H1 (cell line): ENCODE data around the gene LMTK2. TPM values are rescaled to one million over a fixed set of nuclear protein-coding genes. Genes with fewer than 3 reads are reported as not detected.

ENCODE experiments used
- CTCF ChIA-PET: fragments of 300-600 bp; sonication (Branson Sonifier 250); formaldehyde crosslinking; loops from one replicate; lab custom pipeline; 2021; ENCODE audit not compliant: partially characterized antibody; lab: Charles Lee
- POLR2A ChIA-PET: fragments of 300-600 bp; sonication (Branson Sonifier 250); formaldehyde crosslinking; loops from one replicate; lab custom pipeline; 2021; ENCODE audit warnings: inconsistent platforms; ENCODE audit not compliant: partially characterized antibody; lab: Charles Lee
- DNase-seq, 2 experiments: peaks; one replicate each; pipeline versions ENCODE4 v3.0.0 to v3.0.0-alpha.2; 2010 to 2022; ENCODE audit warnings: low spot score in 2 of 2, low read depth in 1 of 2, mixed read lengths in 1 of 2
- FAIRE-seq: peaks from 2 replicates; lab custom pipeline; 2011; peaks lifted over from hg19 to GRCh38; lab: Jason Lieb, UNC
- H2AFZ ChIP-seq: 2 replicates; pipeline ENCODE4 v1.8.1; 2012; ENCODE audit warnings: low read length, inconsistent platforms
- H2AK5ac ChIP-seq: 2 replicates; pipeline ENCODE4 v1.6.1; 2013; ENCODE audit warnings: low read depth, low read length
- H2BK120ac ChIP-seq: replicated peaks from 2 replicates; pipeline ENCODE3; 2013; ENCODE audit warnings: low read depth, low read length, inconsistent platforms
- H2BK12ac ChIP-seq: 2 replicates; pipeline ENCODE4 v1.6.1; 2013; ENCODE audit warnings: low read depth, low read length
- H2BK15ac ChIP-seq: 2 replicates; pipeline ENCODE4 v1.6.1; 2013; ENCODE audit warnings: low read length
- H2BK20ac ChIP-seq: 2 replicates; pipeline ENCODE4 v1.6.1; 2013; ENCODE audit warnings: low read length
- H2BK5ac ChIP-seq: 2 replicates; pipeline ENCODE4 v1.6.1; 2013; ENCODE audit warnings: low read depth, low read length
- H3K14ac ChIP-seq: 2 replicates; pipeline ENCODE4 v1.6.1; 2013; ENCODE audit warnings: inconsistent platforms; ENCODE audit not compliant: insufficient read length
- H3K18ac ChIP-seq: 2 replicates; pipeline ENCODE4 v1.6.1; 2013; ENCODE audit warnings: low read length; ENCODE audit errors: extremely low read depth
- H3K23ac ChIP-seq: 2 replicates; pipeline ENCODE4 v1.6.1; 2013; ENCODE audit warnings: inconsistent platforms; ENCODE audit not compliant: insufficient read length
- H3K23me2 ChIP-seq: 2 replicates; pipeline ENCODE4 v1.6.1; 2013; ENCODE audit warnings: low read depth, low read length
- H3K27ac ChIP-seq: 2 replicates; pipeline ENCODE4 v1.6.1; 2011; ENCODE audit warnings: low read depth, low read length, inconsistent platforms
- H3K27me3 ChIP-seq, 4 experiments: replicated peaks in 1 of 4; 1 replicate in 1 of 4; 2 replicates in 3 of 4; pipeline versions ENCODE4 v1.6.1 to v1.8.1; 2011 to 2013; ENCODE audit warnings: low read length in 3 of 4, mild to moderate bottlenecking in 3 of 4, inconsistent platforms in 2 of 4, mixed read lengths in 2 of 4, moderate library complexity in 1 of 4; ENCODE audit not compliant: control insufficient read depth in 3 of 4, insufficient read depth in 3 of 4; ENCODE audit errors: extremely low read depth in 1 of 4
- H3K36me3 ChIP-seq, 4 experiments: 2 replicates each; pipeline versions ENCODE4 v1.6.1 to v1.8.1; 2011 to 2013; ENCODE audit warnings: mild to moderate bottlenecking in 4 of 4, low read length in 3 of 4, moderate library complexity in 2 of 4, control low read depth in 1 of 4, inconsistent platforms in 1 of 4; ENCODE audit not compliant: insufficient read depth in 4 of 4, control insufficient read depth in 2 of 4
- H3K4ac ChIP-seq: replicated peaks from 2 replicates; pipeline ENCODE3; 2013; ENCODE audit warnings: low read length, low read depth, mixed read lengths, inconsistent platforms; ENCODE audit not compliant: insufficient read length
- H3K4me1 ChIP-seq, 4 experiments: replicated peaks in 1 of 4; 1 replicate in 1 of 4; 2 replicates in 3 of 4; pipeline versions ENCODE4 v1.6.1 to v1.8.1; 2011 to 2013; ENCODE audit warnings: low read length in 3 of 4, inconsistent platforms in 2 of 4, mixed read lengths in 1 of 4; ENCODE audit not compliant: insufficient read depth in 4 of 4, control insufficient read depth in 3 of 4
- H3K4me2 ChIP-seq, 2 experiments: 2 replicates each; pipeline versions ENCODE4 v1.6.1 to v1.8.1; 2011 to 2013; ENCODE audit warnings: low read depth in 2 of 2, low read length in 2 of 2, control low read depth in 1 of 2, inconsistent platforms in 1 of 2, mild to moderate bottlenecking in 1 of 2; ENCODE audit not compliant: insufficient read depth in 1 of 2
- H3K4me3 ChIP-seq, 4 experiments: fragments of 200-600, 300-600 bp in 1 of 4; sonication (generic), shearing (Covaris generic), sonication (Bioruptor Twin) in 1 of 4; 2 replicates each; pipeline versions ENCODE4 v1.5.1 to v1.8.1; 2011 to 2016; ENCODE audit warnings: low read length in 4 of 4, low read depth in 3 of 4, control low read depth in 2 of 4, inconsistent platforms in 2 of 4, mild to moderate bottlenecking in 2 of 4, mixed read lengths in 1 of 4, moderate library complexity in 1 of 4; ENCODE audit not compliant: insufficient read depth in 2 of 4; ENCODE audit errors: extremely low read depth in 1 of 4
- H3K56ac ChIP-seq: replicated peaks from 2 replicates; pipeline ENCODE3; 2013; ENCODE audit warnings: low read depth, mild to moderate bottlenecking, mixed read lengths, low read length, inconsistent platforms; ENCODE audit not compliant: insufficient read length
- H3K79me1 ChIP-seq: 2 replicates; pipeline ENCODE4 v1.6.1; 2013; ENCODE audit warnings: low read depth, low read length, control low read depth
- H3K79me2 ChIP-seq, 2 experiments: 2 replicates each; pipeline versions ENCODE4 v1.6.1 to v1.8.1; 2012 to 2013; ENCODE audit warnings: low read length in 2 of 2, mild to moderate bottlenecking in 2 of 2, inconsistent platforms in 1 of 2; ENCODE audit not compliant: insufficient read depth in 2 of 2, control insufficient read depth in 1 of 2
- H3K9ac ChIP-seq, 4 experiments: replicated peaks in 1 of 4; 1 replicate in 1 of 4; 2 replicates in 3 of 4; pipeline versions ENCODE4 v1.6.1 to v1.8.1; 2011 to 2013; ENCODE audit warnings: low read depth in 3 of 4, low read length in 3 of 4, control low read depth in 2 of 4, mild to moderate bottlenecking in 2 of 4, moderate library complexity in 2 of 4, inconsistent platforms in 1 of 4; ENCODE audit errors: extremely low read depth in 1 of 4
- H3K9me3 ChIP-seq, 2 experiments: 2 replicates each; pipeline versions ENCODE4 v1.6.1 to v1.8.1; 2012 to 2013; ENCODE audit warnings: mild to moderate bottlenecking in 2 of 2, moderate library complexity in 2 of 2, control low read depth in 1 of 2, inconsistent platforms in 1 of 2, low read depth in 1 of 2, low read length in 1 of 2, mixed read lengths in 1 of 2; ENCODE audit not compliant: insufficient read depth in 2 of 2
- H4K20me1 ChIP-seq, 2 experiments: replicated peaks in 1 of 2; 2 replicates each; pipeline versions ENCODE3 to v1.8.1; 2011 to 2013; ENCODE audit warnings: inconsistent platforms in 2 of 2, low read length in 2 of 2, mild to moderate bottlenecking in 1 of 2; ENCODE audit not compliant: insufficient read depth in 2 of 2, control insufficient read depth in 1 of 2
- H4K5ac ChIP-seq: 2 replicates; pipeline ENCODE4 v1.6.1; 2013; ENCODE audit warnings: low read length, low read depth, mixed read lengths, inconsistent platforms; ENCODE audit not compliant: insufficient read length
- H4K8ac ChIP-seq: 2 replicates; pipeline ENCODE4 v1.8.0; 2013; ENCODE audit warnings: mild to moderate bottlenecking, moderate library complexity, low read length, inconsistent platforms; ENCODE audit not compliant: insufficient read depth; ENCODE audit errors: extremely low read depth
- H4K91ac ChIP-seq: replicated peaks from 2 replicates; pipeline ENCODE3; 2013; ENCODE audit warnings: low read length, mixed read lengths, inconsistent platforms; ENCODE audit not compliant: insufficient read length
- CREB1 ChIP-seq: IDR thresholded peaks from 2 replicates; pipeline ENCODE4 v1.6.1; 2012; ENCODE audit warnings: inconsistent platforms
- KDM1A ChIP-seq: fragments of 200-600, 300-600 bp; sonication (generic); IDR thresholded peaks from 2 replicates; pipeline ENCODE4 v1.7.1; 2016; ENCODE audit warnings: mild to moderate bottlenecking, low read length, borderline replicate concordance
- RFX5 ChIP-seq: IDR thresholded peaks from 2 replicates; pipeline ENCODE4 v1.6.1; 2011; ENCODE audit warnings: low read depth, low read length, improper control_type of control experiment, borderline replicate concordance
- RNF2 ChIP-seq: fragments of 200-900, 300-1000 bp; sonication (generic); IDR thresholded peaks from 2 replicates; pipeline ENCODE4 v1.7.1; 2016; ENCODE audit warnings: borderline replicate concordance, low read depth, mild to moderate bottlenecking, antibody characterized with exemption, low read length; ENCODE audit not compliant: poor library complexity, severe bottlenecking; ENCODE audit errors: missing control alignments
- SIN3A ChIP-seq, 2 experiments: IDR thresholded peaks in 1 of 2; conservative IDR thresholded peaks in 1 of 2; 2 replicates each; pipeline ENCODE4 v1.6.1; 2011 to 2012; ENCODE audit warnings: low read length in 2 of 2, improper control_type of control experiment in 1 of 2, low read depth in 1 of 2, mild to moderate bottlenecking in 1 of 2
- SP2 ChIP-seq: IDR thresholded peaks from 2 replicates; pipeline ENCODE4 v1.6.1; 2012; ENCODE audit warnings: mild to moderate bottlenecking, low read length, inconsistent platforms
- TBP ChIP-seq: IDR thresholded peaks from 2 replicates; pipeline ENCODE4 v1.6.1; 2011; ENCODE audit warnings: low read depth, low read length, improper control_type of control experiment
- WGBS, 2 experiments: shearing (Covaris generic) in 1 of 2; methylation state at CpG; one replicate each; pipeline versions ENCODE4 v1.1.6 to v1.1.7; 2013 to 2015; ENCODE audit warnings: low lambda C conversion rate in 2 of 2, mixed read lengths in 2 of 2, inconsistent platforms in 1 of 2, low coverage in 1 of 2, missing lambda C conversion rate in 1 of 2; ENCODE audit not compliant: insufficient replicate concordance in 2 of 2, insufficient coverage in 1 of 2, insufficient read length in 1 of 2; ENCODE audit errors: extremely low coverage in 1 of 2, missing lambda C conversion rate in 1 of 2; 5-methylcytosine and 5-hydroxymethylcytosine counted together
- polyA plus RNA-seq, 7 experiments: library from polyadenylated mRNA; depleted of rRNA in 3 of 7; stranded (reverse) in 5 of 7; unstranded in 2 of 7; fragments of >200 nt in 5 of 7; fragments of 200-250 nt in 2 of 7; gene quantifications; 1 replicate in 5 of 7; 2 replicates in 1 of 7; 4 replicates in 1 of 7; pipeline versions ENCODE4 v1.2.1 to v1.2.3, GENCODE V29; 2011 to 2013; ENCODE audit warnings: missing spikeins in 2 of 7, mixed read lengths in 2 of 7
- total RNA-seq: library from RNA; stranded (reverse); fragmentation: NEBNext Ultra II Directional; extraction: Animal tissue kit (Norgen Biotek cat#: 25700); gene quantifications from 2 replicates; pipeline ENCODE4 v1.2.1, GENCODE V29; 2021

LMTK2 gene
- total and polyA plus RNA-seq, 2 of the 8 experiments (the other 6 are each of a cell fraction or from before 2014, with no cell fraction given) = 9.7 to 30.7 TPM

GRCh38 chr7:98213296-98213887 is 106.7 kb downstream of the LMTK2 start:
- no peak overlapping the region for H3K4me2 ChIP-seq
- CTCF ChIA-PET = interaction anchor here (1.3 kb wide), 1 partner anchor 17 kb away, joined by 3 read pairs; no protein-coding TSS in a partner anchor
- H2BK5ac ChIP-seq = no peak overlapping the region
- no peak overlapping the region for H2AK5ac ChIP-seq
- no peak overlapping the region for H3K4me3 ChIP-seq
- no peak overlapping the region for H3K4ac ChIP-seq
- no peaks in the 10 kb centered on the region for H3K9me3 ChIP-seq
- FAIRE-seq (no peak), DNase-seq (no peak)
- H3K56ac ChIP-seq = no peak overlapping the region
- 92% methylated on average over 8 of the region's 8 CpGs; no CpG with 5 or more reads in 1 of the 2 experiments for WGBS, 2 experiments
- H3K27me3 ChIP-seq = no peaks in the 10 kb centered on the region
- H2BK20ac ChIP-seq = no peak overlapping the region
- H3K36me3 ChIP-seq = no peaks in the 10 kb centered on the region
- H3K18ac ChIP-seq = no peak overlapping the region
- H3K23me2 ChIP-seq = peaks cover 4% of the 10 kb centered on the region; the same call in 1 of the 2 replicates
- no peak overlapping the region for H3K14ac ChIP-seq
- H3K9ac ChIP-seq = no peak overlapping the region
- H3K23ac ChIP-seq = no peak overlapping the region
- peaks cover 0 to 5% (median 3%) of the 10 kb centered on the region in 4 experiments; a peak in 3 of 7 replicates for H3K4me1 ChIP-seq
- no peak overlapping the region for H2BK15ac ChIP-seq
- POLR2A ChIA-PET = interaction anchor here (1.1 kb wide), 1 partner anchor 15 kb away, joined by 3 read pairs; no protein-coding TSS in a partner anchor
- H3K27ac ChIP-seq = no peak overlapping the region
- H4K8ac ChIP-seq = no peak overlapping the region
- H3K79me2 ChIP-seq = no peaks in the 10 kb centered on the region
- peaks cover 0 to 3% of the 10 kb centered on the region in 2 experiments for H4K20me1 ChIP-seq
- no peak overlapping the region for H2BK12ac ChIP-seq
- no peak overlapping the region for H4K91ac ChIP-seq
- TF ChIP-seq SP2 (no peak), RNF2 (no peak), SIN3A (conservative IDR thresholded peaks at IDR 0.05 in 1 of 2, IDR thresholded peaks at IDR 0.05 in 1 of 2; ENCODE audit: low read depth in 1 of 2, low read length in 2 of 2) (no peak), CREB1 (no peak), RFX5 (no peak), KDM1A (no peak), TBP (no peak)
- H4K5ac ChIP-seq = no peak overlapping the region
- no peak overlapping the region for H2AFZ ChIP-seq
- no peaks in the 10 kb centered on the region; the same call in 1 of the 2 replicates for H3K79me1 ChIP-seq
- no peak overlapping the region for H2BK120ac ChIP-seq
